Suprapubic skin (tissue), 4 donors: Measurements from ENCODE around the gene COIL. TPM values are rescaled to one million over a fixed set of nuclear protein-coding genes. Genes with fewer than 3 reads are reported as not detected.

Experiments used
- DNase-seq, 2 donors: peaks; one replicate each; pipeline ENCODE4 v3.0.0-alpha.2; 2019; ENCODE audit warnings: low spot score in 2 of 2
- H3K27ac ChIP-seq: fragments of 200-600 bp; sonication (generic); one replicate; pipeline ENCODE4 v1.5.1; 2019
- H3K27me3 ChIP-seq: fragments of 200-600 bp; sonication (generic); one replicate; pipeline ENCODE4 v1.5.1; 2019
- H3K36me3 ChIP-seq: fragments of 200-600 bp; sonication (generic); one replicate; pipeline ENCODE4 v1.5.1; 2019
- H3K4me1 ChIP-seq: fragments of 200-600 bp; sonication (generic); one replicate; pipeline ENCODE4 v1.5.1; 2019
- H3K4me3 ChIP-seq: fragments of 200-600 bp; sonication (generic); one replicate; pipeline ENCODE4 v1.5.1; 2019; ENCODE audit warnings: mild to moderate bottlenecking
- H3K9me3 ChIP-seq: fragments of 200-600 bp; sonication (generic); one replicate; pipeline ENCODE4 v1.5.1; 2019
- CTCF ChIP-seq, 2 donors: fragments of 200-600 bp in 1 of 2; fragments of 450-650 bp in 1 of 2; sonication (generic) in 1 of 2; IDR thresholded peaks; one replicate each; pipeline ENCODE4 v1.5.1; 2016 to 2019; ENCODE audit warnings: antibody characterized with exemption in 2 of 2, mild to moderate bottlenecking in 1 of 2, moderate library complexity in 1 of 2
- EP300 ChIP-seq: sonication (generic); formaldehyde crosslinking; IDR thresholded peaks from one replicate; pipeline ENCODE4 v1.6.1; 2017; ENCODE audit warnings: antibody characterized with exemption
- POLR2A ChIP-seq, 2 donors: fragments of 450-650 bp; IDR thresholded peaks; one replicate each; pipeline ENCODE4 v1.6.1; 2017; ENCODE audit warnings: antibody characterized with exemption in 2 of 2, mild to moderate bottlenecking in 2 of 2, moderate library complexity in 2 of 2
- POLR2AphosphoS5 ChIP-seq, 3 donors: sonication (generic); formaldehyde crosslinking; IDR thresholded peaks; one replicate each; pipeline ENCODE4 v1.6.1; 2017; ENCODE audit warnings: antibody characterized with exemption in 3 of 3
- WGBS: methylation state at CpG from one replicate; pipeline ENCODE4 v1.1.5; 2018; 5-methylcytosine and 5-hydroxymethylcytosine counted together
- total RNA-seq, 4 donors: library from RNA; depleted of rRNA; stranded (reverse); fragments of >200 nt; gene quantifications; one replicate each; pipeline ENCODE4 v1.1.0, GENCODE V29; 2016

COIL gene
- total RNA-seq, 4 donors from 2014 or later, result 13.0 to 15.6 (median 14.0) TPM

GRCh38 chr17:56928586-56928985, 32.3 kb downstream of the COIL start:
- 92% methylated on average over 2 of the region's 2 CpGs for WGBS
- Histone ChIP-seq H3K27me3 (no peaks in the 10 kb centered on the region), H3K9me3 (no peaks in the 10 kb centered on the region), H3K4me1 (no peaks in the 10 kb centered on the region), H3K36me3 (no peaks in the 10 kb centered on the region), H3K27ac (no peak overlapping the region), H3K4me3 (no peak overlapping the region)
- TF ChIP-seq CTCF (IDR thresholded peaks at IDR 0.05), result no peak
- no peak for TF ChIP-seq POLR2AphosphoS5 (IDR thresholded peaks at IDR 0.05)
- TF ChIP-seq POLR2A (IDR thresholded peaks at IDR 0.05), result no peak
- no peak for TF ChIP-seq EP300
- no peak for DNase-seq

DNA sequence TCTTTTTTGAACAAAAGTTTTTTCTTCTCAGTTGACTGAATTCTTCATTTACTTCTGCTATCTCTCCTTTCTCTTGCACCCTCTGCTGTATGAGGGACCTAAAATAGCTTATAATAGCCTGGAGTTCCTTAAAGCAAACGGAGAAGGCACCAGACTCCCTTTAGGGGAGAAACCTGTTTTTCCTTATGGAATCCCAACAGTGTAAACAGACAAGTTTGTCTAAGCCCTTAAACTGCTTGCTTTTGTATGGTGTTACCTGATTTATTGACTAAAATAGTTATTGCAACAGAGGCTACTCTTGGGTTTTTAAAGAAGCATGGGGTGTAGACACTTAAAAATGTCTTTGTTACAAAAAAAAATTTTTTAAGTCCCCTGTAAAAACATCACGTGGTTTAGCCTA, 34.1 kb downstream of the COIL start:
- Histone ChIP-seq H3K27me3 (no peaks in the 10 kb centered on the region), H3K36me3 (no peaks in the 10 kb centered on the region), H3K4me3 (no peak overlapping the region), H3K27ac (no peak overlapping the region), H3K9me3 (no peaks in the 10 kb centered on the region), H3K4me1 (no peaks in the 10 kb centered on the region)
- DNase-seq, result no peak
- WGBS, result 73% methylated on average over 2 of the region's 2 CpGs
- TF ChIP-seq POLR2AphosphoS5 (IDR thresholded peaks at IDR 0.05), result no peak
- no peak for TF ChIP-seq POLR2A (IDR thresholded peaks at IDR 0.05)
- no peak for TF ChIP-seq CTCF (IDR thresholded peaks at IDR 0.05)
- no peak for TF ChIP-seq EP300

DNA sequence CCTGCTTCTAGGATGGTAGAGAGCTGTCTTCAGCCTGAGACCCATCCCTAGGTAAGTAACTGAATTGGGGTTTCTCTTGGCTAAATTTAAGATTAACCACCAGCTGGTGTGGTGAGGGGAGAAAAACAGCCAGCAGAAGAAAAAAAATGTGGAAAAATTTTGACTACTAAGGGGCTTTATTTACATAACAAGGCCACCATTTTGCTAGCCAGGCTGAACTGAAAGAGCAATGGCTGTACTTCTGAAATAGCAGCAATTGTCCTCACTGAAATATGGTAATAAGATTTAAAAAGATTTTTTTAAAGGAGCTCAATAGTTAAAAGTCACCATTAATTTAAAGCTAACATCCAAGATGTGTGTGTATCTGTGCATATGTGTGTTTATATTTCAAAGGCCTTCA, 34.6 kb downstream of the COIL start:
- H3K27ac ChIP-seq, result no peak overlapping the region
- H3K4me3 ChIP-seq, result no peak overlapping the region
- TF ChIP-seq CTCF (IDR thresholded peaks at IDR 0.05) (no peak), POLR2A (IDR thresholded peaks at IDR 0.05) (no peak), EP300 (no peak), POLR2AphosphoS5 (IDR thresholded peaks at IDR 0.05) (no peak)
- no peaks in the 10 kb centered on the region for H3K27me3 ChIP-seq
- no peak for DNase-seq
- H3K4me1 ChIP-seq, result no peaks in the 10 kb centered on the region
- H3K9me3 ChIP-seq, result no peaks in the 10 kb centered on the region
- H3K36me3 ChIP-seq, result no peaks in the 10 kb centered on the region

- WGBS, result 91% methylated on average over 2 of the region's 2 CpGs
- DNase-seq, result no peak
- Histone ChIP-seq H3K9me3 (no peaks in the 10 kb centered on the region), H3K36me3 (no peaks in the 10 kb centered on the region), H3K4me3 (no peak overlapping the region), H3K4me1 (no peaks in the 10 kb centered on the region), H3K27ac (no peak overlapping the region), H3K27me3 (no peaks in the 10 kb centered on the region)
- no peak for TF ChIP-seq CTCF (IDR thresholded peaks at IDR 0.05)
- no peak for TF ChIP-seq EP300
- TF ChIP-seq POLR2A (IDR thresholded peaks at IDR 0.05), result no peak
- no peak for TF ChIP-seq POLR2AphosphoS5 (IDR thresholded peaks at IDR 0.05)
Measured at GRCh38 chr17:56925088-56925487, 35.8 kb downstream of the COIL start.

- TF ChIP-seq EP300 (no peak), POLR2A (IDR thresholded peaks at IDR 0.05) (no peak), CTCF (IDR thresholded peaks at IDR 0.05) (no peak), POLR2AphosphoS5 (IDR thresholded peaks at IDR 0.05) (no peak)
- no peak overlapping the region for H3K4me3 ChIP-seq
- no peaks in the 10 kb centered on the region for H3K36me3 ChIP-seq
- WGBS, result 92% methylated on average over 1 of the region's 1 CpG
- H3K4me1 ChIP-seq, result peaks cover 15% of the 10 kb centered on the region
- H3K27me3 ChIP-seq, result no peaks in the 10 kb centered on the region
- no peak overlapping the region for H3K27ac ChIP-seq
- H3K9me3 ChIP-seq, result no peaks in the 10 kb centered on the region
- DNase-seq, result no peak
Measured at GRCh38 chr17:56919717-56920116, 41.1 kb downstream of the COIL start.
